Liver (tissue), 9 donors: ENCODE results near the gene TECPR1. TPM values are rescaled to one million over a fixed set of nuclear protein-coding genes. Genes with fewer than 3 reads are reported as not detected.
A peak's percentile ranks its signal among the peaks of the same experiment; 100 is the strongest.

ENCODE experiments used
- DNase-seq: peaks from one replicate; pipeline ENCODE4 v3.0.0-alpha.2; 2017; ENCODE audit warnings: low spot score
- H3K27ac ChIP-seq, 2 donors: one replicate each; pipeline ENCODE4 v1.7.0; 2013; ENCODE audit warnings: inconsistent platforms in 2 of 2, low read length in 2 of 2, control low read depth in 1 of 2, low read depth in 1 of 2, mild to moderate bottlenecking in 1 of 2
- H3K27me3 ChIP-seq, 4 donors: one replicate each; pipeline versions ENCODE4 v1.6.1 to v1.7.0; 2013; ENCODE audit warnings: low read length in 3 of 4, inconsistent platforms in 1 of 4, mild to moderate bottlenecking in 1 of 4, moderate library complexity in 1 of 4; ENCODE audit not compliant: control insufficient read depth in 4 of 4, insufficient read depth in 4 of 4
- H3K36me3 ChIP-seq, 4 donors: one replicate each; pipeline versions ENCODE4 v1.6.1 to v1.7.0; 2013; ENCODE audit warnings: low read length in 3 of 4, mild to moderate bottlenecking in 3 of 4, low read depth in 1 of 4, moderate library complexity in 1 of 4; ENCODE audit not compliant: control insufficient read depth in 4 of 4, insufficient read depth in 3 of 4
- H3K4me1 ChIP-seq, 4 donors: one replicate each; pipeline versions ENCODE4 v1.6.1 to v1.7.0; 2013; ENCODE audit warnings: low read length in 3 of 4, mild to moderate bottlenecking in 3 of 4, moderate library complexity in 1 of 4; ENCODE audit not compliant: control insufficient read depth in 4 of 4, insufficient read depth in 4 of 4
- H3K4me3 ChIP-seq, 3 donors: one replicate each; pipeline versions ENCODE4 v1.6.1 to v1.7.0; 2013; ENCODE audit warnings: low read length in 3 of 3, control low read depth in 1 of 3, low read depth in 1 of 3, mild to moderate bottlenecking in 1 of 3
- H3K9ac ChIP-seq, 2 donors: one replicate each; pipeline ENCODE4 v1.7.0; 2013; ENCODE audit warnings: low read length in 2 of 2, mild to moderate bottlenecking in 2 of 2, moderate library complexity in 2 of 2, control low read depth in 1 of 2, low read depth in 1 of 2
- H3K9me3 ChIP-seq, 4 donors: one replicate each; pipeline versions ENCODE4 v1.6.1 to v1.7.0; 2013; ENCODE audit warnings: low read length in 3 of 4; ENCODE audit not compliant: control insufficient read depth in 4 of 4
- EGR1 ChIP-seq, 2 donors: IDR thresholded peaks; 2 replicates each; pipeline ENCODE4 v1.6.1; 2016 to 2018; ENCODE audit warnings: antibody characterized with exemption in 2 of 2, low read depth in 2 of 2
- FOXA1 ChIP-seq: IDR thresholded peaks from 2 replicates; pipeline ENCODE4 v1.6.1; 2016; ENCODE audit warnings: antibody characterized with exemption
- FOXA2 ChIP-seq: IDR thresholded peaks from 2 replicates; pipeline ENCODE4 v1.6.1; 2016; ENCODE audit warnings: antibody characterized with exemption
- GABPA ChIP-seq, 2 donors: IDR thresholded peaks in 1 of 2; conservative IDR thresholded peaks in 1 of 2; 2 replicates each; pipeline ENCODE4 v1.6.1; 2016; ENCODE audit warnings: antibody characterized with exemption in 2 of 2, mild to moderate bottlenecking in 1 of 2, moderate library complexity in 1 of 2
- HNF4A ChIP-seq, 2 donors: conservative IDR thresholded peaks; 2 replicates each; pipeline ENCODE4 v1.6.1; 2016; ENCODE audit warnings: antibody characterized with exemption in 2 of 2, mild to moderate bottlenecking in 2 of 2
- HNF4G ChIP-seq: IDR thresholded peaks from 2 replicates; pipeline ENCODE4 v1.6.1; 2016; ENCODE audit warnings: antibody characterized with exemption
- JUND ChIP-seq, 2 donors: IDR thresholded peaks; 2 replicates each; pipeline ENCODE4 v1.6.1; 2016; ENCODE audit warnings: antibody characterized with exemption in 2 of 2
- NR2F2 ChIP-seq: IDR thresholded peaks from 2 replicates; pipeline ENCODE4 v1.6.1; 2016; ENCODE audit warnings: antibody characterized with exemption
- RAD21 ChIP-seq, 2 donors: IDR thresholded peaks; 2 replicates each; pipeline ENCODE4 v1.6.1; 2016; ENCODE audit warnings: antibody characterized with exemption in 2 of 2, mild to moderate bottlenecking in 2 of 2
- RXRA ChIP-seq, 2 donors: IDR thresholded peaks; 2 replicates each; pipeline ENCODE4 v1.6.1; 2017 to 2018; ENCODE audit warnings: antibody characterized with exemption in 2 of 2, mild to moderate bottlenecking in 1 of 2
- SP1 ChIP-seq: IDR thresholded peaks from 2 replicates; pipeline ENCODE4 v1.6.1; 2018; ENCODE audit warnings: antibody characterized with exemption, mild to moderate bottlenecking
- TAF1 ChIP-seq: conservative IDR thresholded peaks from 2 replicates; pipeline ENCODE4 v1.6.1; 2016; ENCODE audit warnings: antibody characterized with exemption, mild to moderate bottlenecking
- YY1 ChIP-seq: IDR thresholded peaks from 2 replicates; pipeline ENCODE4 v1.6.1; 2016; ENCODE audit warnings: antibody characterized with exemption, mild to moderate bottlenecking
- WGBS: extraction: QIAGEN DNeasy Blood & Tissue Kit; methylation state at CpG from one replicate; pipeline ENCODE4 v1.1.7; 2013; 5-methylcytosine and 5-hydroxymethylcytosine counted together
- polyA plus RNA-seq, 2 donors: library from polyadenylated mRNA; stranded (reverse) in 1 of 2; unstranded in 1 of 2; fragments of 200-250 nt in 1 of 2; fragments of >200 nt in 1 of 2; fragmentation: Nextera tagmentation in 1 of 2; extraction: Ambion mirVana in 1 of 2; gene quantifications; one replicate each; pipeline versions ENCODE4 v1.2.1 to v1.2.3, GENCODE V29; 2013 to 2015
- total RNA-seq, 2 donors: library from RNA; depleted of rRNA; stranded (reverse); fragments of >200 nt; gene quantifications; one replicate each; pipeline ENCODE4 v1.2.3, GENCODE V29; 2014
- TF ChIP-seq, protein P1 (sequence below): fragments of 150-350 bp; IDR thresholded peaks from 2 replicates; pipeline ENCODE4 v1.5.1; 2017; ENCODE audit warnings: improper control_type of control experiment, low read depth, low read length; ENCODE audit not compliant: missing input control
- TF ChIP-seq, protein P2 (sequence below): IDR thresholded peaks from 2 replicates; pipeline ENCODE4 v1.6.1; 2016; ENCODE audit warnings: antibody characterized with exemption
- TF ChIP-seq, protein P3 (sequence below): IDR thresholded peaks from 2 replicates; pipeline ENCODE4 v1.6.1; 2016; ENCODE audit warnings: antibody characterized with exemption
- TF ChIP-seq, protein P4 (sequence below): IDR thresholded peaks from 2 replicates; pipeline ENCODE4 v1.6.1; 2016; ENCODE audit warnings: antibody characterized with exemption, mild to moderate bottlenecking
- TF ChIP-seq, protein P5 (sequence below): IDR thresholded peaks from 2 replicates; pipeline ENCODE4 v1.6.1; 2016; ENCODE audit warnings: antibody characterized with exemption
- donor health status: healthy.
- donor health status: healthy.
- donor health status: healthy.
- donor health status: healthy.
- donor health status: healthy.

TECPR1 gene
- total and polyA plus RNA-seq, 4 donors, result 3.3 to 16.3 (median 7.8) TPM

DNA sequence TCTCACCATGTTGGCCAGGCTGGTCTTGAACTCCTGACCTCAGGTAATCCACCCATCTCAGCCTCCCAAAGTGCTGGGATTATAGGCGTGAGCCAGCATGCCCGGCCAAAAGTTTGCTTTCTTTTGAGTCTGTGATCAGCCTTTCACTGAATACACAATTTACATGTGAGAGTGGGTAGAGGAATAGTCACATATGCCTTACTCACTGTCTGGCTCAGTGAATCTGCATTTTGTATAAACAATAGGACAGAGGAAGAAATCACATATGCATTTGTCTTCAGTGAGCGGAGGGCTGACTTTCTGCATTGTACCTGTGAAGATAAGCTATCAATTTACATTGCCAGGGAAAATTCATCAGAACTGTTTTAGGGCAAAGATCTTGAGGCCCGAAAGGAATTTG lies 2.5 kb upstream of the TECPR1 start (continued):
- TF ChIP-seq, protein P1, sequence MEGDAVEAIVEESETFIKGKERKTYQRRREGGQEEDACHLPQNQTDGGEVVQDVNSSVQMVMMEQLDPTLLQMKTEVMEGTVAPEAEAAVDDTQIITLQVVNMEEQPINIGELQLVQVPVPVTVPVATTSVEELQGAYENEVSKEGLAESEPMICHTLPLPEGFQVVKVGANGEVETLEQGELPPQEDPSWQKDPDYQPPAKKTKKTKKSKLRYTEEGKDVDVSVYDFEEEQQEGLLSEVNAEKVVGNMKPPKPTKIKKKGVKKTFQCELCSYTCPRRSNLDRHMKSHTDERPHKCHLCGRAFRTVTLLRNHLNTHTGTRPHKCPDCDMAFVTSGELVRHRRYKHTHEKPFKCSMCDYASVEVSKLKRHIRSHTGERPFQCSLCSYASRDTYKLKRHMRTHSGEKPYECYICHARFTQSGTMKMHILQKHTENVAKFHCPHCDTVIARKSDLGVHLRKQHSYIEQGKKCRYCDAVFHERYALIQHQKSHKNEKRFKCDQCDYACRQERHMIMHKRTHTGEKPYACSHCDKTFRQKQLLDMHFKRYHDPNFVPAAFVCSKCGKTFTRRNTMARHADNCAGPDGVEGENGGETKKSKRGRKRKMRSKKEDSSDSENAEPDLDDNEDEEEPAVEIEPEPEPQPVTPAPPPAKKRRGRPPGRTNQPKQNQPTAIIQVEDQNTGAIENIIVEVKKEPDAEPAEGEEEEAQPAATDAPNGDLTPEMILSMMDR, result no peak
- no peak for TF ChIP-seq RXRA (IDR thresholded peaks at IDR 0.05)
- TF ChIP-seq EGR1 (IDR thresholded peaks at IDR 0.05; ENCODE audit: low read depth in 2 of 2), result no peak
- TF ChIP-seq FOXA1, result no peak
- no peak for TF ChIP-seq YY1
- TF ChIP-seq RAD21 (IDR thresholded peaks at IDR 0.05), result no peak
- TF ChIP-seq JUND (IDR thresholded peaks at IDR 0.05), result no peak

DNA sequence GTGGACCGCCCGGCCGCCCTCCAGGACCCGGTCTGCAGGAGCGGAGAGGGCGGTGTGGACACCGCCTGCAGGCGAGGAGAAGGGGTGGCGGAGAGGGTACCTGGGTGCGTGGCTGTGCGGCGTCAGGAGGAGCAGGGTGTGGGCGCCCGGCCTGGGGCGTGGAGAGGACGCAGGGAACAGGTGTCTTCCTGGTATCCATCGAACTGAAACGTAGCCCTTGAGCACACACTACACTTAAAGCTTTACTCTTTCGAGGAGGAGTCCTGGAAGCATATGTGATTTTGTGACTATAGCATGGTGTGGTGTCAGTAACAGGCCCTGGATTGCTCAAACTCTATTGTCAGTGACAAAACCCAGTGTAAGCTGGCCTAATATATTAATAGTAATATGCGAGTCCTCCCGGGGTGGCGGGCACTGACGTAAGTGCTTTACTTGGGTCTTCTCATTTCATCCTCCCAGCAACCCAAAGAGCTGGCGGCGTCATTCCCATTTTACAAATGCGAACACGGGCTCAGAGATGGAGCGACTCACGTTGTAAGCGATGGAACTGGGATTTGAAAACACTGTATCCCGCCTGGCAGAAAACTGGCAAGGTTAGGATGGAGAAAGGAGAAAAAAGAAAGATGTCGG lies 508 bp upstream of the TECPR1 start:
- peak overlapping the region; percentile 62 for H3K27ac ChIP-seq
- H3K9ac ChIP-seq, result peak overlapping the region; percentile 1 to 40
- TF ChIP-seq, protein P2, sequence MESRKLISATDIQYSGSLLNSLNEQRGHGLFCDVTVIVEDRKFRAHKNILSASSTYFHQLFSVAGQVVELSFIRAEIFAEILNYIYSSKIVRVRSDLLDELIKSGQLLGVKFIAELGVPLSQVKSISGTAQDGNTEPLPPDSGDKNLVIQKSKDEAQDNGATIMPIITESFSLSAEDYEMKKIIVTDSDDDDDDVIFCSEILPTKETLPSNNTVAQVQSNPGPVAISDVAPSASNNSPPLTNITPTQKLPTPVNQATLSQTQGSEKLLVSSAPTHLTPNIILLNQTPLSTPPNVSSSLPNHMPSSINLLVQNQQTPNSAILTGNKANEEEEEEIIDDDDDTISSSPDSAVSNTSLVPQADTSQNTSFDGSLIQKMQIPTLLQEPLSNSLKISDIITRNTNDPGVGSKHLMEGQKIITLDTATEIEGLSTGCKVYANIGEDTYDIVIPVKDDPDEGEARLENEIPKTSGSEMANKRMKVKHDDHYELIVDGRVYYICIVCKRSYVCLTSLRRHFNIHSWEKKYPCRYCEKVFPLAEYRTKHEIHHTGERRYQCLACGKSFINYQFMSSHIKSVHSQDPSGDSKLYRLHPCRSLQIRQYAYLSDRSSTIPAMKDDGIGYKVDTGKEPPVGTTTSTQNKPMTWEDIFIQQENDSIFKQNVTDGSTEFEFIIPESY, result no peak
- TF ChIP-seq GABPA (IDR thresholded peaks at IDR 0.05 in 1 of 2, conservative IDR thresholded peaks at IDR 0.05 in 1 of 2), result no peak
- TF ChIP-seq HNF4A (conservative IDR thresholded peaks at IDR 0.05), result no peak
- no peak for TF ChIP-seq HNF4G
- TF ChIP-seq JUND (IDR thresholded peaks at IDR 0.05), result no peak
- no peak for TF ChIP-seq NR2F2
- TF ChIP-seq FOXA2, result no peak
- TF ChIP-seq, protein P3, sequence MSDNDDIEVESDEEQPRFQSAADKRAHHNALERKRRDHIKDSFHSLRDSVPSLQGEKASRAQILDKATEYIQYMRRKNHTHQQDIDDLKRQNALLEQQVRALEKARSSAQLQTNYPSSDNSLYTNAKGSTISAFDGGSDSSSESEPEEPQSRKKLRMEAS, result no peak
- TF ChIP-seq, protein P1, result no peak
- TF ChIP-seq RXRA (IDR thresholded peaks at IDR 0.05), result no peak
- TF ChIP-seq EGR1 (IDR thresholded peaks at IDR 0.05; ENCODE audit: low read depth in 2 of 2), result no peak
- TF ChIP-seq, protein P4, sequence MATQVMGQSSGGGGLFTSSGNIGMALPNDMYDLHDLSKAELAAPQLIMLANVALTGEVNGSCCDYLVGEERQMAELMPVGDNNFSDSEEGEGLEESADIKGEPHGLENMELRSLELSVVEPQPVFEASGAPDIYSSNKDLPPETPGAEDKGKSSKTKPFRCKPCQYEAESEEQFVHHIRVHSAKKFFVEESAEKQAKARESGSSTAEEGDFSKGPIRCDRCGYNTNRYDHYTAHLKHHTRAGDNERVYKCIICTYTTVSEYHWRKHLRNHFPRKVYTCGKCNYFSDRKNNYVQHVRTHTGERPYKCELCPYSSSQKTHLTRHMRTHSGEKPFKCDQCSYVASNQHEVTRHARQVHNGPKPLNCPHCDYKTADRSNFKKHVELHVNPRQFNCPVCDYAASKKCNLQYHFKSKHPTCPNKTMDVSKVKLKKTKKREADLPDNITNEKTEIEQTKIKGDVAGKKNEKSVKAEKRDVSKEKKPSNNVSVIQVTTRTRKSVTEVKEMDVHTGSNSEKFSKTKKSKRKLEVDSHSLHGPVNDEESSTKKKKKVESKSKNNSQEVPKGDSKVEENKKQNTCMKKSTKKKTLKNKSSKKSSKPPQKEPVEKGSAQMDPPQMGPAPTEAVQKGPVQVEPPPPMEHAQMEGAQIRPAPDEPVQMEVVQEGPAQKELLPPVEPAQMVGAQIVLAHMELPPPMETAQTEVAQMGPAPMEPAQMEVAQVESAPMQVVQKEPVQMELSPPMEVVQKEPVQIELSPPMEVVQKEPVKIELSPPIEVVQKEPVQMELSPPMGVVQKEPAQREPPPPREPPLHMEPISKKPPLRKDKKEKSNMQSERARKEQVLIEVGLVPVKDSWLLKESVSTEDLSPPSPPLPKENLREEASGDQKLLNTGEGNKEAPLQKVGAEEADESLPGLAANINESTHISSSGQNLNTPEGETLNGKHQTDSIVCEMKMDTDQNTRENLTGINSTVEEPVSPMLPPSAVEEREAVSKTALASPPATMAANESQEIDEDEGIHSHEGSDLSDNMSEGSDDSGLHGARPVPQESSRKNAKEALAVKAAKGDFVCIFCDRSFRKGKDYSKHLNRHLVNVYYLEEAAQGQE, result no peak
- no peak for TF ChIP-seq SP1
- no peak for TF ChIP-seq FOXA1
- no peak for TF ChIP-seq TAF1
- TF ChIP-seq RAD21 (IDR thresholded peaks at IDR 0.05), result no peak
- TF ChIP-seq, protein P5, sequence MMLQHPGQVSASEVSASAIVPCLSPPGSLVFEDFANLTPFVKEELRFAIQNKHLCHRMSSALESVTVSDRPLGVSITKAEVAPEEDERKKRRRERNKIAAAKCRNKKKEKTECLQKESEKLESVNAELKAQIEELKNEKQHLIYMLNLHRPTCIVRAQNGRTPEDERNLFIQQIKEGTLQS, result no peak
- H3K4me1 ChIP-seq, result peaks cover 10 to 23% (median 16%) of the 10 kb centered on the region in 4 donors
- DNase-seq, result no peak
- H3K36me3 ChIP-seq, result peaks cover 0 to 7% (median 4%) of the 10 kb centered on the region in 4 donors
- no peaks in the 10 kb centered on the region for H3K9me3 ChIP-seq
- H3K27me3 ChIP-seq, result no peaks in the 10 kb centered on the region
- H3K4me3 ChIP-seq, result peak overlapping the region; percentile 74 to 90 (median 85)
- 20% methylated on average over 32 of the region's 32 CpGs for WGBS
